ENCODE data around the gene PSME4. TPM values are rescaled to one million over a fixed set of nuclear protein-coding genes. Genes with fewer than 3 reads are reported as not detected.
"Not testable (repeated sequence)": the region's sequence is repeated elsewhere in the genome, so short reads cannot be mapped to it uniquely, and the experiment has no call there.

Gene PSME4
- total and polyA plus RNA-seq, 4 donors = 15.4 to 52.8 (median 28.4) TPM

- TF ChIP-seq CTCF (IDR thresholded peaks at IDR 0.05; ENCODE audit: low read depth, low read length, missing input control) (no peak), RXRA (IDR thresholded peaks at IDR 0.05) (no peak), GABPA (IDR thresholded peaks at IDR 0.05 in 1 of 2, conservative IDR thresholded peaks at IDR 0.05 in 1 of 2) (no peak), SP1 (IDR thresholded peaks at IDR 0.05) (no peak), FOXA2 (IDR thresholded peaks at IDR 0.05) (no peak)
- TF ChIP-seq, protein P1, sequence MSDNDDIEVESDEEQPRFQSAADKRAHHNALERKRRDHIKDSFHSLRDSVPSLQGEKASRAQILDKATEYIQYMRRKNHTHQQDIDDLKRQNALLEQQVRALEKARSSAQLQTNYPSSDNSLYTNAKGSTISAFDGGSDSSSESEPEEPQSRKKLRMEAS (IDR thresholded peaks at IDR 0.05) = no peak
Measured at GRCh38 chr2:53939656-53940055, 31.1 kb downstream of the PSME4 start (continued).

DNA sequence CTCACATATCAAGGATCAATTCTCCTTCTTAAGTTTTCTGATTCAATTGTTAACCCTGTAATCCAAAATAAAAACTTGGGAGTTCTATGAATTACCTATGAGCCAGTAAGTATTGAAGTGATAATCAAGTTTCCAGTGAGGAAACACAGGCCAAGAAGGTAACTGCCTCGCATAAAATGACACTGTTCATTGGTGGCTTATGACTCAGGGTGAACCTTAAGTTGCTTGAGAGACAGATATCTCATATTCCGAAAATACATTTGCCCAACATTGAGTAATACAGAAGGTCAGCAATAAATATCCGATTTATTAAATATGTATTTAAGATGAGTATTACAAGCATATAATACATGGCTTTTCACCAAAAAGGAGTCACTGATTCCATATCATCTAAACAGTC is 31.9 kb downstream of the PSME4 start:
- 96% methylated on average over 3 of the region's 3 CpGs for WGBS
- Histone ChIP-seq H3K27me3 (ENCODE audit: control insufficient read depth in 4 of 4, insufficient read depth in 4 of 4, low read length in 3 of 4) (no peaks in the 10 kb centered on the region), H3K9ac (ENCODE audit: low read depth in 1 of 2, low read length in 2 of 2) (no peak overlapping the region), H3K27ac (ENCODE audit: low read depth in 1 of 2, low read length in 2 of 2) (no peak overlapping the region), H3K4me1 (ENCODE audit: control insufficient read depth in 4 of 4, insufficient read depth in 4 of 4, low read length in 3 of 4) (no peaks in the 10 kb centered on the region), H3K4me3 (ENCODE audit: low read depth in 1 of 3, low read length in 3 of 3) (no peak overlapping the region), H3K9me3 (ENCODE audit: control insufficient read depth in 4 of 4, low read length in 3 of 4) (no peaks in the 10 kb centered on the region), H3K36me3 (ENCODE audit: control insufficient read depth in 4 of 4, insufficient read depth in 3 of 4, low read depth in 1 of 4, low read length in 3 of 4) (peaks cover 4 to 28% (median 14%) of the 10 kb centered on the region in 4 donors)
- no peak for DNase-seq (ENCODE audit: low spot score)
- TF ChIP-seq SP1 (IDR thresholded peaks at IDR 0.05) (no peak), JUND (IDR thresholded peaks at IDR 0.05) (no peak)

DNA sequence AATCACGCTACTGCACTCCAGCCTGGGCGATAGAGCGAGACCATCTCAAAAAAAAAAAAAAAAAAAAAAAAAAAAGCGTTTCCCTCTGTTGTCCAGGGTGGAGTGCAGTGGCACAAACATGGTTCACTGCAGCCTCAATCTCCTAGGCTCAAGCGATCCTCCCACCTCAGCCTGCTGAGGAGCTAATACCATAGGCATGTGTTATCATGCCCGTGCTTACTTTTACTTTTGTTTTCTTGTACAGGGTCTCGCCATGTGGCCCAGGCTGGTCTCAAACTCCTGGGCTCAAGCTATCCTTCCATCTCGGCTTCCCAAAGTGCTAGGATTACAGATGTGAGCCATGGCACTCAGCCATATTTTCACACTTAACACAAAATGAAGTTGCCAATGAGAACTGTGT is 37.5 kb downstream of the PSME4 start:
- DNase-seq (ENCODE audit: low spot score) = no peak
- H3K27ac ChIP-seq (ENCODE audit: low read depth in 1 of 2, low read length in 2 of 2) = no peak overlapping the region
- no peaks in the 10 kb centered on the region for H3K27me3 ChIP-seq (ENCODE audit: control insufficient read depth in 4 of 4, insufficient read depth in 4 of 4, low read length in 3 of 4)
- no peaks in the 10 kb centered on the region for H3K4me1 ChIP-seq (ENCODE audit: control insufficient read depth in 4 of 4, insufficient read depth in 4 of 4, low read length in 3 of 4)
- WGBS = 96% methylated on average over 8 of the region's 8 CpGs
- no peak overlapping the region for H3K4me3 ChIP-seq (ENCODE audit: low read depth in 1 of 3, low read length in 3 of 3)
- peaks cover 11 to 47% (median 36%) of the 10 kb centered on the region in 4 donors for H3K36me3 ChIP-seq (ENCODE audit: control insufficient read depth in 4 of 4, insufficient read depth in 3 of 4, low read depth in 1 of 4, low read length in 3 of 4)
- no peak for TF ChIP-seq RXRA (IDR thresholded peaks at IDR 0.05)
- TF ChIP-seq NR2F2 (IDR thresholded peaks at IDR 0.05) = no peak
- TF ChIP-seq FOXA1 (IDR thresholded peaks at IDR 0.05) = no peak
- TF ChIP-seq GABPA (IDR thresholded peaks at IDR 0.05 in 1 of 2, conservative IDR thresholded peaks at IDR 0.05 in 1 of 2) = no peak
- no peak for TF ChIP-seq YY1 (IDR thresholded peaks at IDR 0.05)
- no peak for TF ChIP-seq HNF4G (IDR thresholded peaks at IDR 0.05)
- no peak for TF ChIP-seq FOXA2 (IDR thresholded peaks at IDR 0.05)
- TF ChIP-seq RAD21 (IDR thresholded peaks at IDR 0.05) = no peak
- TF ChIP-seq HNF4A (conservative IDR thresholded peaks at IDR 0.05) = no peak
- TF ChIP-seq, protein P2, sequence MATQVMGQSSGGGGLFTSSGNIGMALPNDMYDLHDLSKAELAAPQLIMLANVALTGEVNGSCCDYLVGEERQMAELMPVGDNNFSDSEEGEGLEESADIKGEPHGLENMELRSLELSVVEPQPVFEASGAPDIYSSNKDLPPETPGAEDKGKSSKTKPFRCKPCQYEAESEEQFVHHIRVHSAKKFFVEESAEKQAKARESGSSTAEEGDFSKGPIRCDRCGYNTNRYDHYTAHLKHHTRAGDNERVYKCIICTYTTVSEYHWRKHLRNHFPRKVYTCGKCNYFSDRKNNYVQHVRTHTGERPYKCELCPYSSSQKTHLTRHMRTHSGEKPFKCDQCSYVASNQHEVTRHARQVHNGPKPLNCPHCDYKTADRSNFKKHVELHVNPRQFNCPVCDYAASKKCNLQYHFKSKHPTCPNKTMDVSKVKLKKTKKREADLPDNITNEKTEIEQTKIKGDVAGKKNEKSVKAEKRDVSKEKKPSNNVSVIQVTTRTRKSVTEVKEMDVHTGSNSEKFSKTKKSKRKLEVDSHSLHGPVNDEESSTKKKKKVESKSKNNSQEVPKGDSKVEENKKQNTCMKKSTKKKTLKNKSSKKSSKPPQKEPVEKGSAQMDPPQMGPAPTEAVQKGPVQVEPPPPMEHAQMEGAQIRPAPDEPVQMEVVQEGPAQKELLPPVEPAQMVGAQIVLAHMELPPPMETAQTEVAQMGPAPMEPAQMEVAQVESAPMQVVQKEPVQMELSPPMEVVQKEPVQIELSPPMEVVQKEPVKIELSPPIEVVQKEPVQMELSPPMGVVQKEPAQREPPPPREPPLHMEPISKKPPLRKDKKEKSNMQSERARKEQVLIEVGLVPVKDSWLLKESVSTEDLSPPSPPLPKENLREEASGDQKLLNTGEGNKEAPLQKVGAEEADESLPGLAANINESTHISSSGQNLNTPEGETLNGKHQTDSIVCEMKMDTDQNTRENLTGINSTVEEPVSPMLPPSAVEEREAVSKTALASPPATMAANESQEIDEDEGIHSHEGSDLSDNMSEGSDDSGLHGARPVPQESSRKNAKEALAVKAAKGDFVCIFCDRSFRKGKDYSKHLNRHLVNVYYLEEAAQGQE (IDR thresholded peaks at IDR 0.05) = no peak
- no peak for TF ChIP-seq ATF3 (IDR thresholded peaks at IDR 0.05)
- H3K9me3 ChIP-seq (ENCODE audit: control insufficient read depth in 4 of 4, low read length in 3 of 4) = no peaks in the 10 kb centered on the region
- no peak overlapping the region for H3K9ac ChIP-seq (ENCODE audit: low read depth in 1 of 2, low read length in 2 of 2)

- H3K27ac ChIP-seq (ENCODE audit: low read depth in 1 of 2, low read length in 2 of 2); H3K4me1 ChIP-seq (ENCODE audit: control insufficient read depth in 4 of 4, insufficient read depth in 4 of 4, low read length in 3 of 4); H3K4me3 ChIP-seq (ENCODE audit: low read depth in 1 of 3, low read length in 3 of 3); DNase-seq (ENCODE audit: low spot score); H3K27me3 ChIP-seq (ENCODE audit: control insufficient read depth in 4 of 4, insufficient read depth in 4 of 4, low read length in 3 of 4); H3K9ac ChIP-seq (ENCODE audit: low read depth in 1 of 2, low read length in 2 of 2); H3K9me3 ChIP-seq (ENCODE audit: control insufficient read depth in 4 of 4, low read length in 3 of 4): not testable (repeated sequence)
- H3K36me3 ChIP-seq (ENCODE audit: control insufficient read depth in 4 of 4, insufficient read depth in 3 of 4, low read depth in 1 of 4, low read length in 3 of 4) = peaks cover 8 to 61% (median 43%) of the 10 kb centered on the region in 4 donors
- WGBS = 95% methylated on average over 8 of the region's 8 CpGs
Measured at GRCh38 chr2:53926321-53926720, 44.5 kb downstream of the PSME4 start.

Measured in liver (tissue), 9 donors.